Brain microvascular endothelial cell (primary cell): ENCODE results near the gene EEF1B2.
"Not testable (repeated sequence)": the region's sequence is repeated elsewhere in the genome, so short reads cannot be mapped to it uniquely, and the experiment has no call there.

ENCODE experiments used
- DNase-seq: peaks from one replicate; pipeline ENCODE4 v3.0.0-alpha.2; 2020
- H3K27ac ChIP-seq: fragments of 250-450 bp; sonication (Bioruptor Pico); 2 replicates; pipeline ENCODE4 v1.5.1; 2020; ENCODE audit warnings: mild to moderate bottlenecking, moderate library complexity
- H3K27me3 ChIP-seq: fragments of 250-450 bp; sonication (Bioruptor Pico); replicated peaks from 2 replicates; pipeline ENCODE4 v1.5.1; 2020; ENCODE audit warnings: mild to moderate bottlenecking
- H3K36me3 ChIP-seq: fragments of 250-450 bp; sonication (Bioruptor Pico); replicated peaks from 2 replicates; pipeline ENCODE4 v1.5.1; 2020; ENCODE audit warnings: mild to moderate bottlenecking
- H3K4me3 ChIP-seq: 2 replicates; pipeline ENCODE4 v1.5.1; 2011; ENCODE audit warnings: low read depth, mild to moderate bottlenecking, control low read depth, low read length, moderate library complexity
- in situ Hi-C: cut with HindIII; loops from 2 replicates; pipeline ENCODE4 v1.10.0; 2017; ENCODE audit warnings: low sequenced_read_pairs, low pct_ligation_motif_present
- TF ChIP-seq, protein P1 (sequence below): IDR thresholded peaks from 2 replicates; pipeline ENCODE4 v1.5.1; 2011; ENCODE audit warnings: low read depth, mild to moderate bottlenecking, moderate library complexity, low read length, control low read depth, inconsistent platforms; ENCODE audit errors: missing control alignments

The EEF1B2 gene

DNA sequence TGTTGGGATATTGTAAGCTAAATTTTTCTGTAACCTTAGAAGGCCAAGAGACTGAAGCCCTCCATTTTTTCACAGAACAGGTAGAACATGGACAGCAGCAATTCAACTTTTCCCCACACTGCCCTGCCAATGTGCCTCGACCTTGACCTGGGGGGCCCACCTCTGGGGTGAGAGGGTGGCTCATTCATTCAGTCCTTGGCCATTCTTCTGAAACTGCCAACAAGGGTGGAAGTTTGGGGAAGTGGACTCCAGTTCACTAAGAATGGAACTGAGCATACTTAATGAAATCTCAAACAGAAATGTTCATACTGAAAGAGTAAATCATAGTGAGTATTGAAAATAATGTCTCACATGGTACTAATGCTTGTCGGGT lies 1.1 kb downstream of the EEF1B2 start:
- Histone ChIP-seq H3K36me3 (peaks cover 34% of the 10 kb centered on the region), H3K4me3 (peak overlapping the region; percentile 93), H3K27ac (peak overlapping the region; percentile 91), H3K27me3 (no peaks in the 10 kb centered on the region)
- TF ChIP-seq, protein P1, sequence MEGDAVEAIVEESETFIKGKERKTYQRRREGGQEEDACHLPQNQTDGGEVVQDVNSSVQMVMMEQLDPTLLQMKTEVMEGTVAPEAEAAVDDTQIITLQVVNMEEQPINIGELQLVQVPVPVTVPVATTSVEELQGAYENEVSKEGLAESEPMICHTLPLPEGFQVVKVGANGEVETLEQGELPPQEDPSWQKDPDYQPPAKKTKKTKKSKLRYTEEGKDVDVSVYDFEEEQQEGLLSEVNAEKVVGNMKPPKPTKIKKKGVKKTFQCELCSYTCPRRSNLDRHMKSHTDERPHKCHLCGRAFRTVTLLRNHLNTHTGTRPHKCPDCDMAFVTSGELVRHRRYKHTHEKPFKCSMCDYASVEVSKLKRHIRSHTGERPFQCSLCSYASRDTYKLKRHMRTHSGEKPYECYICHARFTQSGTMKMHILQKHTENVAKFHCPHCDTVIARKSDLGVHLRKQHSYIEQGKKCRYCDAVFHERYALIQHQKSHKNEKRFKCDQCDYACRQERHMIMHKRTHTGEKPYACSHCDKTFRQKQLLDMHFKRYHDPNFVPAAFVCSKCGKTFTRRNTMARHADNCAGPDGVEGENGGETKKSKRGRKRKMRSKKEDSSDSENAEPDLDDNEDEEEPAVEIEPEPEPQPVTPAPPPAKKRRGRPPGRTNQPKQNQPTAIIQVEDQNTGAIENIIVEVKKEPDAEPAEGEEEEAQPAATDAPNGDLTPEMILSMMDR: no peak
- in situ Hi-C loops: no loop called here
- DNase-seq: no peak

DNA sequence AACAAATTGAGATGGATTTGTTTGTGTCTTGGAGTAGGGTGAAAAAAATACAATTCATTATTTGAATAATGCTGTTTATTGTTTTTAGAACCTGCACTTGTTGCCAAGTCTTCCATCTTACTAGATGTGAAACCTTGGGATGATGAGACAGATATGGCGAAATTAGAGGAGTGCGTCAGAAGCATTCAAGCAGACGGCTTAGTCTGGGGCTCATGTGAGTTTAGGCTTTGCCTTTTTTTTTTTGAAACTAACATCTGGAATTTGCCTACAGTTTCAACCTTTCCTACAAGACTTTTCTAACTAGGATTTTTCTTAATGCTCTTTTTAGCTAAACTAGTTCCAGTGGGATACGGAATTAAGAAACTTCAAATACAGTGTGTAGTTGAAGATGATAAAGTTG lies 2.7 kb downstream of the EEF1B2 start:
- DNase-seq, in situ Hi-C loops, H3K4me3 ChIP-seq, H3K27me3 ChIP-seq, H3K27ac ChIP-seq: not testable (repeated sequence)
- H3K36me3 ChIP-seq: peaks cover 34% of the 10 kb centered on the region

DNA sequence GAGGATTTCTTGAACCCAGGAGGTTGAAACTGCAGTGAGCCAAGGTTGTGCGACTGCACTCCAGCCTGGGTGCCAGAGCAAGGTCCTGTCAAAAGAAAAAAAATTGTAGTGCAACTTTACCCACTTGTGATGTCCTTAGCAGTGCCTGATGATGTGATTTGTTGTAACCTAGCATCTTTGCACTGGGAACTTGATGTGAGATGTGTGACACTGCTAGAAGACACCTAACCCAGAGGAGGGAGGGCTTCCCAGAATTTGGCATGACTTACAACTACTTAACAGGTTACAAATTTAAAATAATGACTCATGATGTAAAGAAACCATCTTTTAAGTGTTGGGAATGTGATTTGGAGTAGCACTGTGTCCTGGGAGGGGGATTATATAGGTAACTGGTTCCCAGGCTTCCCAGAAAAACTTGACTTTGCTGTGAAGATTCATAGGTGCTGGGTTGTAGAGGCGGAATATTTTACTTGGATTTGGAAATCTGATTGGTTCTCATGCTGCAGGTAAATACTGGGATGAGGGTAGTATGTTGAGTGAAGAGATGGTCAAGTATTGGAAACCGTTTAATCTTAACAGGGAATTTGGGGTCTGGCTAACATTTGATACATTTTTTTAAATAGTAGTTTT lies 3.7 kb downstream of the EEF1B2 start:
- no peak overlapping the region for H3K27ac ChIP-seq
- in situ Hi-C loops: no loop called here
- DNase-seq: no peak
- H3K27me3 ChIP-seq: no peaks in the 10 kb centered on the region
- peaks cover 34% of the 10 kb centered on the region for H3K36me3 ChIP-seq
- no peak overlapping the region for H3K4me3 ChIP-seq
- TF ChIP-seq, protein P1: no peak

DNA sequence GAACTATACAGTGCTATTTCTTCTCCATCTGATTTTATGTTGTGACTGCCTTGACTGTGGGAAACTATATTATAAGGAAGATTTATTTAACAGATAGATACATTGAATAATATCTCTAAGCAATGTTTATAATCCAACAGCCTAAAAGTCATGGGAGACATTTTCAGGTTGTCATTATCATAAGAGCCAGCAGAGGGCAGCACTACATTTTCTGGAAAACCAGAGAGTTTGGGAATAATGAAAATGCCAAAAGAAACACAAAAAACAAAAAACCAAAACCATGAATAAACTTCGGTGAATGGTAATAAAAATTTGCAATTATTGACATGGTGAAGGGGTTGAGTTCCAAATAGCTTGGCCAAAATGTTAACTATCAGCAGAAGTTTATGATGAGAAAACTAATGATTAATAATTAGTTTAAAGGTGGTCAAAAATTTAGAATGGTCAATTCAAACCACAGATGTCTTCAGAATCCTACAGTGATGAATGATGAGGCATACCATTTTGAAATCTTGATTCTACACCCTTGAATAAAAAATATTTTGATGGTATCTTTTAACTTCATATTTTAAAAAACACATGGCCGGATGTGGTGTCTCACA lies 4.7 kb downstream of the EEF1B2 start:
- in situ Hi-C loops: no loop called here
- Histone ChIP-seq H3K4me3 (no peak overlapping the region), H3K27ac (no peak overlapping the region), H3K36me3 (peaks cover 34% of the 10 kb centered on the region), H3K27me3 (no peaks in the 10 kb centered on the region)
- DNase-seq: peak; percentile 39
- TF ChIP-seq, protein P1: peak; percentile 61

DNA sequence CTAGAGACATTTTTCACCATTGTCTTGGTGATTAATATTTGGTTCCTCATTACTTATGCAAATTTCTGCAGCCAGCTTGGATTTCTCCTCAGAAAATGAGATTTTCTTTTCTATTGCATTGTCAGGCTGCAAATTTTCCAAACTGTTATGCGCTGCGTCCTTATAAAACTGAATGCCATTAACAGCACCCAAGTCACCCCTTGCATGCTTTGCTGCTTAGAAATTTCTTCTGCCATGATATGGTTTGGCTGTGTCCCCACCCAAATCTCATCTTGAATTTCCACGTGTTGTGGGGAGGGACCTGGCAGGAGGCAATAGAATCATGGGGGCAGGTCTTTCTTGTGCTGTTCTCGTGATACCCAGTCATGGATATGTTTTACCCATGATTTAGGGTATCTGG lies 8.5 kb downstream of the EEF1B2 start:
- H3K27me3 ChIP-seq, in situ Hi-C loops, H3K27ac ChIP-seq, H3K36me3 ChIP-seq, DNase-seq, H3K4me3 ChIP-seq: not testable (repeated sequence)

DNA sequence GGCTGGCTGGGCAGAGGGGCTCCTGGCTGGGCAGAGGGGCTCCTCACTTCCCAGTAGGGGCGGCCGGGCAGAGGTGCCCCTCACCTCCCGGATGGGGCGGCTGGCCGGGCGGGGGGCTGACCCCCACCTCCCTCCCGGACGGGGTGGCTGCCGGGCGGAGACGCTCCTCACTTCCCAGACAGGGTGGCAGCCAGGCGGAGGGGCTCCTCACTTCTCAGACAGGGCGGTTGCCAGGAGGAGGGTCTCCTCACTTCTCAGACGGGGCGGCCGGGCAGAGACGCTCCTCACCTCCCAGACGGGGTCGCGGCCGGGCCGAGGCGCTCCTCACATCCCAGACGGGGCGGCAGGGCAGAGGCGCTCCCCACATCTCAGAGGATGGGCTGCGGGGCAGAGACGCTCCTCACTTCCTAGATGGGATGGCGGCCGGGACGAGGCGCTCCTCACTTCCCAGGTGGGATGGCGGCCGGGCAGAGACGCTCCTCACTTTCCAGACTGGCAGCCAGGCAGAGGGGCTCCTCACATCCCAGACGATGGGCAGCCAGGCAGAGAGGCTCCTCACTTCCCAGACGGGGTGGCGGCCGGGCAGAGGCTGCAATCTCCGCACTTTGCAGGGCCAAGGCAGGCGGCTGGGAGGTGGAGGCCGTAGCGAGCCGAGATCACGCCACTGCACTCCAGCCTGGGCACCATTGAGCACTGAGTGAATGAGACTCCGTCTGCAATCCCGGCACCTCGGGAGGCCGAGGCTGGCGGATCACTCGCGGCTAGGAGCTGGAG lies 12.1 kb downstream of the EEF1B2 start:
- DNase-seq, in situ Hi-C loops, H3K4me3 ChIP-seq, H3K36me3 ChIP-seq, H3K27me3 ChIP-seq, H3K27ac ChIP-seq: not testable (repeated sequence)

DNA sequence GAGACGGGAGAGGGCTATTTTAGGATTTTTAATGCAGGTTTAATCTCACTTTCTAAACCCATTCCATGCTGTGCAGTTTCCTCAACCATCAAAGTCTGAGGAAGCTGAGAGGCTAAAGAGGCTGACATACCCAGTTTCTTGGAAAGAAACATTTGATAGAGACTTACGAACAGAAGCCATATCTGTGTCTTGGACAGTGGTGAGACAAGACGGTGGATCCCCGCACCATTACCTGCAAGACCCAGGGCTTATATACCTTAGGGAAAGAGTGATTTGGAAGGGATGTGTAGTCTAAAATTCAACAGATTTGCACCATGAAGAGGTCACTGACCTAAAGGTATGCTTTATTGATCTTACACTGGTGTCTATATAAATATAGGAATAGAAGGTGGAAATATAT lies 13.5 kb downstream of the EEF1B2 start:
- Histone ChIP-seq H3K36me3 (no peaks in the 10 kb centered on the region), H3K27ac (no peak overlapping the region), H3K4me3 (no peak overlapping the region), H3K27me3 (no peaks in the 10 kb centered on the region)
- TF ChIP-seq, protein P1: no peak
- no peak for DNase-seq
- in situ Hi-C loops: no loop called here
